Parathyroid adenoma (tissue), 2 donors: ENCODE data around the gene NUP210.

Experiments
- H2AFZ ChIP-seq: fragments of 300-600 bp; sonication (generic); one replicate; pipeline ENCODE4 v1.7.0; 2017; ENCODE audit warnings: antibody characterized with exemption, mild to moderate bottlenecking
- H3K27ac ChIP-seq: fragments of 300-600 bp; sonication (generic); one replicate; pipeline ENCODE4 v1.7.0; 2017
- H3K27me3 ChIP-seq: fragments of 300-600 bp; sonication (generic); one replicate; pipeline ENCODE4 v1.7.0; 2017; ENCODE audit warnings: low read length; ENCODE audit not compliant: control insufficient read depth, insufficient read depth
- H3K36me3 ChIP-seq: fragments of 300-600 bp; sonication (generic); one replicate; pipeline ENCODE4 v1.7.0; 2017; ENCODE audit warnings: low read length; ENCODE audit not compliant: control insufficient read depth, insufficient read depth
- H3K4me1 ChIP-seq: fragments of 300-600 bp; sonication (generic); one replicate; pipeline ENCODE4 v1.7.0; 2017; ENCODE audit warnings: control low read depth
- H3K4me2 ChIP-seq: fragments of 300-600 bp; sonication (generic); one replicate; pipeline ENCODE4 v1.7.0; 2017; ENCODE audit warnings: low read length
- H3K4me3 ChIP-seq: fragments of 300-600 bp; sonication (generic); one replicate; pipeline ENCODE4 v1.7.0; 2017; ENCODE audit warnings: low read depth, low read length
- H3K79me2 ChIP-seq: fragments of 300-600 bp; sonication (generic); one replicate; pipeline ENCODE4 v1.7.0; 2017; ENCODE audit warnings: control low read depth
- H3K9ac ChIP-seq: fragments of 300-600 bp; sonication (generic); one replicate; pipeline ENCODE4 v1.7.0; 2017; ENCODE audit warnings: mild to moderate bottlenecking
- H3K9me3 ChIP-seq: fragments of 300-600 bp; sonication (generic); one replicate; pipeline ENCODE4 v1.7.0; 2017; ENCODE audit warnings: low read length; ENCODE audit not compliant: control insufficient read depth
- TF ChIP-seq, protein P1 (sequence below): fragments of 300-600 bp; sonication (generic); IDR thresholded peaks from one replicate; pipeline ENCODE4 v1.7.0; 2017; ENCODE audit warnings: antibody characterized with exemption, mild to moderate bottlenecking
- donor health status: primary hyperparathyroidism.

The NUP210 gene

GRCh38 chr3:13377021-13377420 is 43.1 kb downstream of the NUP210 start:
- Histone ChIP-seq H3K9ac (no peak overlapping the region), H3K4me1 (no peaks in the 10 kb centered on the region), H3K27ac (no peak overlapping the region), H3K36me3 (no peaks in the 10 kb centered on the region), H3K27me3 (no peaks in the 10 kb centered on the region), H3K9me3 (no peaks in the 10 kb centered on the region), H3K4me3 (no peak overlapping the region), H3K79me2 (no peaks in the 10 kb centered on the region), H3K4me2 (no peak overlapping the region), H2AFZ (no peak overlapping the region)
- TF ChIP-seq, protein P1, sequence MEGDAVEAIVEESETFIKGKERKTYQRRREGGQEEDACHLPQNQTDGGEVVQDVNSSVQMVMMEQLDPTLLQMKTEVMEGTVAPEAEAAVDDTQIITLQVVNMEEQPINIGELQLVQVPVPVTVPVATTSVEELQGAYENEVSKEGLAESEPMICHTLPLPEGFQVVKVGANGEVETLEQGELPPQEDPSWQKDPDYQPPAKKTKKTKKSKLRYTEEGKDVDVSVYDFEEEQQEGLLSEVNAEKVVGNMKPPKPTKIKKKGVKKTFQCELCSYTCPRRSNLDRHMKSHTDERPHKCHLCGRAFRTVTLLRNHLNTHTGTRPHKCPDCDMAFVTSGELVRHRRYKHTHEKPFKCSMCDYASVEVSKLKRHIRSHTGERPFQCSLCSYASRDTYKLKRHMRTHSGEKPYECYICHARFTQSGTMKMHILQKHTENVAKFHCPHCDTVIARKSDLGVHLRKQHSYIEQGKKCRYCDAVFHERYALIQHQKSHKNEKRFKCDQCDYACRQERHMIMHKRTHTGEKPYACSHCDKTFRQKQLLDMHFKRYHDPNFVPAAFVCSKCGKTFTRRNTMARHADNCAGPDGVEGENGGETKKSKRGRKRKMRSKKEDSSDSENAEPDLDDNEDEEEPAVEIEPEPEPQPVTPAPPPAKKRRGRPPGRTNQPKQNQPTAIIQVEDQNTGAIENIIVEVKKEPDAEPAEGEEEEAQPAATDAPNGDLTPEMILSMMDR = no peak

DNA sequence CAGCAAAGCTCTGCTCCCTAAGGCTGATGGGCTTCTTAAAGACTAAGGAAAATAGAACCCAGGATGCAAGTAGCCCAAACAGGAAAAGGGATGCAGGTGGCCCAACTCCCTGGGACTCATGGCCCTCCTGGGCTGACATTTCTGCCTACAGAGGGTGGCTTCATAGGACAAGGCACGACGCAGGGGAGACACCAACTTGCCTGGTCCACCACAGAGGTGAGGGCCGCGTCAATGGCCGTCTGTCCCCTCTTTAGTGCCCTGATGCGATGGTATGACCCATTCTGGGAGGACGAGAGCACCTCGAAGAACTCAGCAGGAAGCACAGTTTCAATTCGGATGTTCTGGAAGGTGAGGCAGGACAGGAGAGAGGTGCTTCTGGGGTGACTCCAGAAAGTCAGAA is 44.0 kb downstream of the NUP210 start:
- no peaks in the 10 kb centered on the region for H3K36me3 ChIP-seq
- no peak overlapping the region for H3K4me2 ChIP-seq
- H2AFZ ChIP-seq = no peak overlapping the region

GRCh38 chr3:13375464-13375863 is 44.7 kb downstream of the NUP210 start:
- H3K79me2 ChIP-seq = no peaks in the 10 kb centered on the region
- no peak overlapping the region for H2AFZ ChIP-seq
- no peaks in the 10 kb centered on the region for H3K36me3 ChIP-seq
- no peak overlapping the region for H3K9ac ChIP-seq
- H3K27ac ChIP-seq = no peak overlapping the region
- H3K4me1 ChIP-seq = no peaks in the 10 kb centered on the region
- H3K4me2 ChIP-seq = no peak overlapping the region
- TF ChIP-seq, protein P1 = no peak
- H3K4me3 ChIP-seq = no peak overlapping the region
- H3K9me3 ChIP-seq = no peaks in the 10 kb centered on the region
- H3K27me3 ChIP-seq = no peaks in the 10 kb centered on the region

More for the DNA sequence above, 44.0 kb downstream of the NUP210 start:
- H3K9me3 ChIP-seq = no peaks in the 10 kb centered on the region
- H3K4me3 ChIP-seq = no peak overlapping the region
- TF ChIP-seq, protein P1 = no peak
- H3K79me2 ChIP-seq = no peaks in the 10 kb centered on the region
- no peak overlapping the region for H3K9ac ChIP-seq
- H3K27ac ChIP-seq = no peak overlapping the region
- H3K27me3 ChIP-seq = no peaks in the 10 kb centered on the region
- H3K4me1 ChIP-seq = no peaks in the 10 kb centered on the region

DNA sequence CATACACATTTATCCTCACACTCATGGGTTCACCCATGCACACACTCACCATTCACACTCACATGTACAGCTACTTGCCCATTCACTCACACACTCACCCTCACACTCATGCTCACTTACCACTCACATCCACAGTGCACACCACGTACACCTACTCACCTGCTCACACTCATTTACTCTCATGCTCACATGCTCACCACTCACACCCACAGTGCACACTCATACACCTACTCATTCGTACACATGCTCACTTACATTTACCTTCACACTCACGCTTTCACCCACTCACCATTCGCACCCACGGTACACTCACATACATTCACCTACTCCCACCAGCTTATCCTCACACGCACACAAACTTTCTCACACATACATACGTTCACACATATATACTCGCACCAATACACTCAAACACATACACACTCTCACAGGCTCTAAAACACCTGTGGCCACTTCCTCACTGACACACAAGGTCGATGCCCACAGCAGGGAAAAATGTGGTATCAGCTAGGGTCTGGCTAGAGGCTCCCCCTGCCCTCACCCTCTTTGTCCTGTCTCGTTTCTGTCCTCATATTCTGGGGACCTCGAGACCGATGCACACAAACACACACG is 46.0 kb downstream of the NUP210 start:
- H3K9ac ChIP-seq = no peak overlapping the region
- TF ChIP-seq, protein P1 = no peak
- H3K27ac ChIP-seq = no peak overlapping the region
- no peaks in the 10 kb centered on the region for H3K27me3 ChIP-seq
- no peaks in the 10 kb centered on the region for H3K79me2 ChIP-seq
- H3K36me3 ChIP-seq = no peaks in the 10 kb centered on the region
- H3K4me2 ChIP-seq = no peak overlapping the region
- H2AFZ ChIP-seq = no peak overlapping the region
- no peak overlapping the region for H3K4me3 ChIP-seq
- no peaks in the 10 kb centered on the region for H3K9me3 ChIP-seq
- H3K4me1 ChIP-seq = no peaks in the 10 kb centered on the region

DNA sequence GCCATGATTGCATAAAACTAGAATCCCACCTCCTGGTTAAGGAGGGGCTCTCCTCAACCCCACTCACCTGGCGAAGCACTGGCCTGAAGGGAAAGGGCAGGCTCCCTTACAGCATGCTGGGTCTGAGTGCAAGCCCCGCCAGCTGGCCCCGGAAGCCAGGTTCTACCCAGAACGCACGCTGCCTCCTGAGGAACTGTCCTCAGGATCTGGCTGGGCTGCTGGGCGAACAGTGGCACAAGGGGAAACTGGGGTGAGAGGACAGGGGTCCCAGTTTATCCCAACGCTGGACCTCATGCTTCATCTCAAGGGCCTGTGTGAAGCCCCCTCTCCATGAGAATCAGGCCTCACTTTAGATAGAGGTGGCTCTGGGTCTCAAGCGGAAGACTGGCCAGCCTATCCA is 47.5 kb downstream of the NUP210 start:
- H3K27ac ChIP-seq = no peak overlapping the region
- H3K4me2 ChIP-seq = no peak overlapping the region
- H3K79me2 ChIP-seq = no peaks in the 10 kb centered on the region
- no peak overlapping the region for H2AFZ ChIP-seq
- no peaks in the 10 kb centered on the region for H3K27me3 ChIP-seq
- H3K4me3 ChIP-seq = no peak overlapping the region
- H3K9me3 ChIP-seq = no peaks in the 10 kb centered on the region
- H3K4me1 ChIP-seq = no peaks in the 10 kb centered on the region
- H3K9ac ChIP-seq = no peak overlapping the region
- no peaks in the 10 kb centered on the region for H3K36me3 ChIP-seq
- TF ChIP-seq, protein P1 = no peak
